Natural killer cell treated with Interleukin-12 subunit alpha and Interleukin-12 subunit beta and Interleukin-15 and Interleukin-18, amount 100 ng/mL, for 72 hours (primary cell): ENCODE results near the gene ISY1. TPM values are rescaled to one million over a fixed set of nuclear protein-coding genes. Genes with fewer than 3 reads are reported as not detected.
"Not testable (repeated sequence)": the region's sequence is repeated elsewhere in the genome, so short reads cannot be mapped to it uniquely, and the experiment has no call there.

ENCODE experiments used
- ATAC-seq, 2 donors: fragments of 150-1000 bp; cut with Tn5 transposase in 1 of 2; sonication (Bioruptor Pico), chemical (Tn5 transposase) in 1 of 2; 2 replicates each; pipeline ENCODE4 v1.10.0; 2021
- DNase-seq: peaks from one replicate; pipeline ENCODE4 v3.0.0; 2022; ENCODE audit warnings: low spot score
- H3K27ac Mint-ChIP-seq, 2 donors: 1 replicate in 1 of 2; 2 replicates in 1 of 2; pipeline ENCODE4 v1.8.0; 2022; ENCODE audit warnings: mixed read lengths in 2 of 2, mild to moderate bottlenecking in 1 of 2, moderate library complexity in 1 of 2
- H3K27me3 Mint-ChIP-seq, 2 donors: 1 replicate in 1 of 2; 2 replicates in 1 of 2; pipeline ENCODE4 v1.8.0; 2022; ENCODE audit warnings: mixed read lengths in 2 of 2
- H3K36me3 Mint-ChIP-seq: one replicate; pipeline ENCODE4 v1.8.0; 2022; ENCODE audit warnings: mixed read lengths
- H3K4me1 Mint-ChIP-seq, 2 donors: 1 replicate in 1 of 2; 2 replicates in 1 of 2; pipeline ENCODE4 v1.8.0; 2022; ENCODE audit warnings: low read depth in 2 of 2, mixed read lengths in 2 of 2, mild to moderate bottlenecking in 1 of 2
- H3K4me3 Mint-ChIP-seq: one replicate; pipeline ENCODE4 v1.8.0; 2022; ENCODE audit warnings: mixed read lengths
- H3K9me3 Mint-ChIP-seq: 2 replicates; pipeline ENCODE4 v1.8.0; 2022; ENCODE audit warnings: mixed read lengths
- total RNA-seq, 2 donors: library from RNA; stranded (reverse); gene quantifications; one replicate each; pipeline ENCODE4 v1.2.3, GENCODE V29; 2022

The ISY1 gene
- total RNA-seq, 2 donors from 2014 or later, result 54.7 to 59.7 TPM

DNA sequence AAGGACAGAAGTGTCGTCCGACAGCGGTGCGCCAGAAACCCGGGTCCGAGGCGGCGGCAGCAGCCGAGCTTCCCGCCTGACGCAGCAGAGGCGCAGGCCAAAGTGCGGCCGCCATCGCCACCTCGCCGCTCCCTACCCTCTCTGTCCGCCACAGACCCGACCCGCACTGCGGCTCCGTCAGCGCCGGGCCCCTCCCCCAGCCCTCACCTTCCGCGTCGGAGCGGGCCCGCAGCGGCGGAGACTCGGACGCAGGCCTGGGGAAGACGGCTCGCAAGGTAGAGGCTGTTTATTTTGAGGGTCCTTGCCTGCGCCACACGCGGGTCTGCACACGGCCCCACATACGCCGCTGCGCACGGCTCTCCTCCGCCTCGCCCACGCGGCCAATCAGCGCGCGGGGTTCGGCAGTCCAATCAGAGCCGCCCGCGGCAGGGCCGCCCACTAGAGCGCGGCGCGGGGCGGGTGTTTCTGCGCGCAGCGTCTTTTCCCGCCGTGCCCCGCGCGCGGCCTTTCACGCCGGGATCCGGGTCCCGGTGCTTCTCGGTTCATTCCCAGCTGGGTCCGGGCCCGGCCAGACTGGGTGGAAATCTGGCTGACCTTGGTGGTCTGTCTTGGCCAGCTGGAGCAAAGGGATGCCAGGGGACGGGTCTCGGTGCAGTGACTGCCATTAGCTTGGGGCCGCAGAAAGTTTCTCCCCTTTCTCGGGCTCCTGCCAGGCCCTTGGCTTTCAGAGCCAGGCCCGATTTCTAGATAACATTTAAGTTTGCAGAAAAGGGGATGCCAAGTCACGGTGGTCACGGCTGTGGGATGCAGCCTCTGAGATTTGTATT, 22.9 kb upstream of the ISY1 start, which contains the start of gene CNBP:
TSS of gene CNBP (minus strand) at position 328 of the 827 bp plus-strand sequence. CDS start 12,139 bp downstream, outside the sequence.
- Mint-ChIP-seq H3K9me3 (no peaks in the 10 kb centered on the region), H3K4me3 (peak within 1 kb of the TSS; percentile 90), H3K4me1 (peaks cover 26 to 27% of the 10 kb centered on the region in 2 donors), H3K27ac (peak within 1 kb of the TSS; percentile 87 to 97), H3K36me3 (peaks cover 24% of the 10 kb centered on the region), H3K27me3 (no peaks in the 10 kb centered on the region)
- peak; percentile 100 for ATAC-seq
- peak; percentile 96 for DNase-seq

DNA sequence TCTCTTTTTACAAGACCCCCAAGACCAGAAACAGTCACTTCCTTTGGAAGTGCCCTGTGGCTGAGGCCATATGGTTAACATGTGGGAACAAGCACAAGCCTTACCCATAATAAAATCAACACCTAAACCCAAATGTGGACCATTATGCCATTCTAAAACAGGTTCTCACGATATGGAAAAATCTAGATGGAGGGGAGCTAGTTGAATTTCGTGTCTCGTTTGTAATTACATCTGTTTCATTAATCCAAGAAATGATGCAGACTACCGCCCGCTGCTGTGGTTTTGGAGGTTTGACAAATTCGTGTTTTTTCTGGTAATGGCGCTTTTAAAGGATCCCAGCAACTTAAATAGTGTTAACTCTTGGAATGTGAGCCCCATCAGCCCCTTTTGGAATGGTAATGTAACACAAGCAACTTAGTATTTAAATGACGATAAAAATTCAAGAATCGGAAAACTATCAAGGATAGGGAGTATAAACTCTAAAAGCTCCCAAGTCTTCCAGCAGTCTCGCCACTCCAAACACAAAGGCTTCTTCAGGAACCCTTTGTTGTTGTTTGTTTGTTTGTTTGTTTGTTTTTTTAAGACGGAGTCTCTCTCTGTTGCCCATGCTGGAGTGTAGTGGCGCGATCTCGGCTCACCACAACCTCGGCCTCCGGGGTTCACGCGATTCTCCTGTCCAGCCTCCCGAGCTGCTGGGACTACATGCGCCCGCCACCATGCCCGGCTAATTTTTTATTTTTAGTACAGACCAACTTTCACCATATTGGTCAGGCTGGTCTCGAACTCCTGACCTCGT, 21.7 kb upstream of the ISY1 start:
- H3K27ac Mint-ChIP-seq, result peak overlapping the region; percentile 87 to 97
- peak overlapping the region; percentile 90 for H3K4me3 Mint-ChIP-seq
- H3K4me1 Mint-ChIP-seq, result peaks cover 29 to 33% of the 10 kb centered on the region in 2 donors
- no peaks in the 10 kb centered on the region for H3K9me3 Mint-ChIP-seq
- no peaks in the 10 kb centered on the region for H3K27me3 Mint-ChIP-seq
- peaks cover 26% of the 10 kb centered on the region for H3K36me3 Mint-ChIP-seq
- no peak for DNase-seq
- no peak for ATAC-seq

DNA sequence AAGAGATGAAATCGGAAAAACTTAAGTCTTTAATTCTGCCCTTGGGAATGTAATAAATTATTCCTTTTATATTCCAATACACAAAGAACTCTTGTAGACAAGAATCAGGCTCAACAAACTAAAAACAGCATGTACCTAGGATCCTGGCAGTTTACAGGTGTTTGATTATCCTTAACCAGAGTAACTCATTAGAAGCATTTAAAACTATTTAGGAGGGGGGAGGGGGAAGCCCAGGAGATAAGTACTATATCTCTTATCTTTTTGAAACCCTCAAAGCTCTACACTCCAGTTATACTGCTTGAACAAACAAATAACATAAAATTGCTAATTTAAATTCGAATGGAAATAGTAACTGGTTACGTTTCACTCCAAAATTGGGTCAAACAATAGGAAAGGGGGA, 21.0 kb upstream of the ISY1 start:
- Mint-ChIP-seq H3K4me1 (peaks cover 35 to 40% of the 10 kb centered on the region in 2 donors), H3K9me3 (no peaks in the 10 kb centered on the region), H3K27ac (peak overlapping the region; percentile 87 to 97), H3K36me3 (peaks cover 29% of the 10 kb centered on the region), H3K4me3 (peak overlapping the region; percentile 90), H3K27me3 (no peaks in the 10 kb centered on the region)
- DNase-seq, result no peak
- ATAC-seq, result no peak

DNA sequence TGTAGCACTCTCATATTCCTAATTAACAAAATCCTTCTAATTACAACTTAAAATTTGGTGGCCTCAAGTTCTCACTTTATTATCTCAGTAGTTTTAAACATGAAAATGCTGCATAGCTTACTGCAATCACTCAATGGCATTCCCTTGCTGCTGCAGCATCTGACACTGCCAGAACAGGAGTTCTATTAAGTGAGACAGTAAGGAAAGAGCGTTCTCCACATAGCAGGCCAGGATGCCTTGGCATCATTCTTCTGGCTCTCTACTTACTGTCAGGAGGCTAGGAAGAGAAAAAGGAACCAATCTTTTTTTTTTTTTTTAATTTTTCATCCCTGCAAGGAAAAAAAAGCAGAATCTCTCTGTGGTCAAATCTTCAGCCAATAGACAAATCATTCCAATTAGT, 19.6 kb upstream of the ISY1 start:
- peaks cover 46 to 53% of the 10 kb centered on the region in 2 donors for H3K4me1 Mint-ChIP-seq
- peak overlapping the region; percentile 87 to 97 for H3K27ac Mint-ChIP-seq
- DNase-seq (no peak), ATAC-seq (no peak)
- H3K9me3 Mint-ChIP-seq, result no peaks in the 10 kb centered on the region
- H3K36me3 Mint-ChIP-seq, result peaks cover 39% of the 10 kb centered on the region
- no peaks in the 10 kb centered on the region for H3K27me3 Mint-ChIP-seq
- H3K4me3 Mint-ChIP-seq, result peak overlapping the region; percentile 90

DNA sequence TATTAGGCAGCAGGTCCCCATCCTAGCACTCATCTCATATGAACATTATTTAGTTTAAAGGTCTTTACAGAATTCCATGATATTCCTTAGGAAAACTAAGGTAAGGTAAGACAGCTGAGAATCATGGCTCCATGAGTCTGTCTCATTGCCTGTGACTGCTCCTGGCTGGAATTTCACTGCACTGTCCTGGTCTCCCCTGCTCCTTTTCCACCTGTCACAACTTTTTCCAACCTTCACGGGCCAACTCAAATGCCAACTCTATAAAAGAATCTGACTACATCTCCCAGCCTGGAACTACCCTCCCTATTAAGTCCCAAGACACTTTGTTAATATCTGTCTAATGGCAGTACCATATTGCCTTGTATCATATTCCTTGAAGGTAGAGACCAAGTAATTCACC, 15.2 kb upstream of the ISY1 start:
- H3K4me1 Mint-ChIP-seq, result peaks cover 46 to 50% of the 10 kb centered on the region in 2 donors
- DNase-seq (no peak), ATAC-seq (no peak)
- H3K4me3 Mint-ChIP-seq, result peak overlapping the region; percentile 30
- H3K27me3 Mint-ChIP-seq, result no peaks in the 10 kb centered on the region
- H3K36me3 Mint-ChIP-seq, result peaks cover 30% of the 10 kb centered on the region
- H3K9me3 Mint-ChIP-seq, result no peaks in the 10 kb centered on the region
- peak overlapping the region in 1 of 2 donors; percentile 34 for H3K27ac Mint-ChIP-seq

DNA sequence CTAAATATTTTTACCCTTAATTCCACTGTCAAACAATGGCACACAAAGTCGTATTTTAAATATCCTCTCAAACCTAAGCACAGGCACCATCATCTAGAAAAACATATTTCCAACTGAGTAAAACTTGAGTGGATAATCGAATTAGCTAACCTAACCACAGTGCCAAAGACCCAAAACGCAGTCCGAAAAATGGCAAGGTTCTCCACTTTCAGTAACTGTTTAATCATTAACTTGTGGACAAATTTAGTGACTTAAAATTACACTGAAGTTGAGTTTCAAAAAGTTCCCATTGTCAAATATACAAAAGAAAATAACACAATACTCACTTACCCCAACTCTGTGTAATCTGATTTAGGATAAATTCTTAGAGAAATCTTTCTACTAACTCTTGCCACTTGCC, 12.9 kb upstream of the ISY1 start:
- Mint-ChIP-seq H3K27ac (peak overlapping the region; percentile 11 to 29), H3K4me1 (peaks cover 33 to 43% of the 10 kb centered on the region in 2 donors), H3K4me3 (no peak overlapping the region), H3K9me3 (no peaks in the 10 kb centered on the region), H3K27me3 (no peaks in the 10 kb centered on the region), H3K36me3 (peaks cover 36% of the 10 kb centered on the region)
- DNase-seq (no peak), ATAC-seq (no peak)

DNA sequence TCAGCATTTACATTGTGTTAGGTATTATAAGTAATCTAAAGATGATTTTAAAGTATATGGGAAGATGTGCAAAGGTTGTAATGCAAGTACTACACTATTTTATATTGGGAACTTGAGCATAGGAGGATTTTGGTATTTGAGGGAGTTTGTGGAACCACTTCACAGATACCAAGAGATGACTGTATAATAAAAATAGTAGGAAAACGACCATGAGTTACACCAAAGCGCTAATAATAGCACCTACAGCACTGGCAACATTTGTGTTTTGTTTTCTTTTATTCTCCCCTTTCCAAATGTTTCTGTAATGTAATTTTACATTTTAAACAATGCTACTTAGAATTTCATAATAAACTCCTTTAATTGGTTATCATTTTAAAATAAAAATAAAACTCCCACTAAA, 12.3 kb upstream of the ISY1 start:
- no peaks in the 10 kb centered on the region for H3K27me3 Mint-ChIP-seq
- no peak overlapping the region for H3K27ac Mint-ChIP-seq
- H3K9me3 Mint-ChIP-seq, result no peaks in the 10 kb centered on the region
- H3K4me1 Mint-ChIP-seq, result peaks cover 33 to 40% of the 10 kb centered on the region in 2 donors
- no peak overlapping the region for H3K4me3 Mint-ChIP-seq
- peaks cover 36% of the 10 kb centered on the region for H3K36me3 Mint-ChIP-seq
- ATAC-seq (no peak), DNase-seq (no peak)

DNA sequence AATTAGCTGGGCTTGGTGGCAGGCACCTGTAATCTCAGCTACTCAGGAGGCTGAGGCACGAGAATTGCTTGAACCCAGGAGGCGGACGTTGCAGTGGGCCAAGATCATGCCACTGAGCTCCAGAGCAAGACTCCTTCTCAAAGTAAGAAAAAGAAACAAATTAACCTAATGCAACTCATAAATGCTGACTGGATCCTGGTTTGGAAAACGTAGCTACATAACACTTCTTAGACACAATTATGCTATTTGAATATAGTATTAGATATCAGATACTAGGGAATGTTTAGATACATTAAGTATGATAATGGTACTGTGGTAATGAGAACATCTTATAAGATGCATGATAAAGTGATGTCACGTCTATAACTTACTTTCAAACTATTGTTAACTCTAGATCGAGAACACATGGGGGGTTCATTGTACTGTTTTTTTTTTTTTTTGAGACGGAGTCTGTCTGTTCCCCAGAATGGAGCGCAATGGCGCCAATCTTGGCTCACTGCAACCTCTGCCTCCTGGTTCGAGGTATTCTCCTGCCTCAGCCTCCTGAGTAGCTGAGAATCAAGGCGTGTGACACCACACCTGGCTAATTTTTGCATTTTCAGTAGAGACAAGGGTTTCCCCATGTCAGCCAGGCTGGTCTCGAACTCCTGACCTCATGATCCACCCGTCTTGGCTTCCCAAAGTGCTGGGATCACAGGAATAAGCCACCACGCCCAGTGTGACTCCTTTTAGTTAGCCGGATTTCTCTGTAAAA, 5.9 kb upstream of the ISY1 start:
- DNase-seq, result no peak
- no peak overlapping the region for H3K4me3 Mint-ChIP-seq
- H3K27ac Mint-ChIP-seq, result no peak overlapping the region
- no peak for ATAC-seq
- no peaks in the 10 kb centered on the region for H3K27me3 Mint-ChIP-seq
- peaks cover 18% of the 10 kb centered on the region in 2 donors for H3K4me1 Mint-ChIP-seq
- no peaks in the 10 kb centered on the region for H3K9me3 Mint-ChIP-seq
- peaks cover 27% of the 10 kb centered on the region for H3K36me3 Mint-ChIP-seq

DNA sequence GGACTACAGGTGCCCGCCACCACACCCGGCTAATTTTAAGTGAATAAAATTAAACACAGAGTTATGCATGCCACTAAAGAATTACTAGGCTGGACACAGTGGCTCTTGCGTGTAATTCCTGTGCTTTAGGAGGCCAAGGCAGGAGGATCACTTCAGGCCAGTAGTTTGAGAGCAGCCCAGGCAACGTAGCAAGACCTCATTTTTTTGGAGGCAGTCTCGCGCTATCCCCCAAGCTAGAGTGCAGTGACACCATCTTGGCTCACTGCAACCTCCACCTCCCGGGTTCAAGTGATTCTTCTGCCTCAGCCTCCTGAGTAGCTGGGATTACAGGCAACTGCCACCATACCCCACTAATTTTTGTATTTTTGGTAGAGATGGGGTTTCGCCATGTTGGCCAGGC, 4.7 kb upstream of the ISY1 start:
- ATAC-seq, H3K27ac Mint-ChIP-seq, H3K4me3 Mint-ChIP-seq, H3K27me3 Mint-ChIP-seq, DNase-seq, H3K9me3 Mint-ChIP-seq: not testable (repeated sequence)
- Mint-ChIP-seq H3K36me3 (peaks cover 20% of the 10 kb centered on the region), H3K4me1 (peaks cover 12 to 13% of the 10 kb centered on the region in 2 donors)

DNA sequence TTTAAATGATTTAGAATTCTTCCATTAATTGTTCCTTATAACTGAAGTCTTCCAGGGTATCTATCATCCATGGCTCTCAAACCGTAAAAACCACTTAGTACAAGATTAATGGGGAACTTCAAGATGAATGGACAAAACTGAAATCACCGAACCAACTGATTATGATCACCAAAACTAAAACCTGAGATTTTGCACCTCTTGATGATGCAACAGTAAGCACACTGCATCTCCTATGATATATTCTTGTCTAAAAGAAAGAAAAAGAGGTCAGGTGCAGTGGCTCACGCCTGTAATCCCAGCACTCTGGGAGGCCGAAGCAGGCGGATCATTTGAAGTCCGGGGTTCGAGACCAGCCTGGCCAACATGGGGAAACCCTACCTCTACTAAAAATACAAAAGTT, 3.6 kb upstream of the ISY1 start:
- peaks cover 10% of the 10 kb centered on the region for H3K36me3 Mint-ChIP-seq
- no peaks in the 10 kb centered on the region for H3K27me3 Mint-ChIP-seq
- no peak overlapping the region for H3K4me3 Mint-ChIP-seq
- ATAC-seq (no peak), DNase-seq (no peak)
- H3K9me3 Mint-ChIP-seq, result no peaks in the 10 kb centered on the region
- peaks cover 19 to 20% of the 10 kb centered on the region in 2 donors for H3K4me1 Mint-ChIP-seq
- H3K27ac Mint-ChIP-seq, result peak overlapping the region; percentile 17 to 48

DNA sequence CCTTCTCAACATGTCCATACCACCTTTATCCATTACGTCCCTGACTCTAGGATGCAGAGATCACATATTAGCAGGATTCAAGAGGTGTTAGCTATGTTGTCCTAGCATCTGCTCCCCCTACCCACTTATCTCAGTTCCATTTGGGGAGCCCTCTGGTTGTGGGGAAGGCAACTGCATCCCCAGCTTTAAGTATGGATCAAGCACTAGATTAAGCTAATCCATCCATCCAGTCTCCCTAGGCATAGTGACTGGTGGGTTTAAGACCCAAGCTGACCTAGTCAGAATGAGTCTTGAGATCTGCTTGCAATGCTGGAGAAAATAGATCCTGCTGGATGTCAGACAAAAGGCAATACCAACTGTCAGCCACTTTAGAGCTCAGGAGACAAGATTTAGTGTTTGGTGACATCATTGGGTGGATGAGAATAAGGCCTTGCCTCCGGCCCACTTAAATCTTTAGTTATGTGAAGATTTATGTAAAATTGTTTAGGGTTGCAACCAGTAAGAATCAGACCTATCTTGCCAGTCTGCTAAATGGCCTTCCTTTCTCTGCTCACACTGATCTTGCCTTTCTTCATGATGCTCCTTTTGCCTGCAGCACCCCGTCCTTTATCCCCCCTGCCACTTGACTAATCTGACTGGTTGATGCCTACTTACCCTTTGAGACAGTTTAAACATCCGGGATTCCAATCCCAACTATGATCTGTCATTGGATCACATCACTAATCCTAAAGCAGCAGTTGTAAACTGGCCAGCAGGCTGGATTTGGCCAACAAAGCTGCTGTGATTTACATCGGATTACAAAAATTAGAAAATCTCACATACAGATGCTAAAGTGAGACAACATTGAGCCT, 2.1 kb upstream of the ISY1 start:
- ATAC-seq, result no peak
- no peak for DNase-seq
- H3K27me3 Mint-ChIP-seq, result no peaks in the 10 kb centered on the region
- peak overlapping the region; percentile 96 to 98 for H3K27ac Mint-ChIP-seq
- H3K36me3 Mint-ChIP-seq, result peaks cover 9% of the 10 kb centered on the region
- H3K4me3 Mint-ChIP-seq, result peak overlapping the region; percentile 93
- peaks cover 27 to 28% of the 10 kb centered on the region in 2 donors for H3K4me1 Mint-ChIP-seq
- H3K9me3 Mint-ChIP-seq, result no peaks in the 10 kb centered on the region

DNA sequence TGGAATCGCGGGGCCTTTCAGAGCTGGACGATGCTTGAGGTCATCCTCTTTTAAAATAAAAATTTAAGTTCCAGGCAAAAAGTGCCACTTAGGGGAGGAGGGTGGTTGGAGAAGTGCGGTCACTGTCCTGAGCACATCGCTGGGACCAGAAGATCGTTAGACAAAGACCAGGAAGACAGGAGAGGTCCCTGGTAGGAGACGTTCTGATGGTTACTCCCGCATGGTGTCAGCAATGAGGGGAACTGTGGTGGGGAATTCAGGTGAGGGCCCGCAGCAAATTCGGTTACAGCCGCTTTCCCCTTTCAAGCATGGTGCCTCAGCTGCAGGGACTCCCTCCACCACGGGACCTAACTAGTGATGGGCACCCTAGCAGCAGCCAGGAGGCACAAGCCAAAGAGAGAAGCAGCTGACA, 1.0 kb upstream of the ISY1 start:
- H3K9me3 Mint-ChIP-seq, result no peaks in the 10 kb centered on the region
- H3K4me3 Mint-ChIP-seq, result peak overlapping the region; percentile 93

DNA sequence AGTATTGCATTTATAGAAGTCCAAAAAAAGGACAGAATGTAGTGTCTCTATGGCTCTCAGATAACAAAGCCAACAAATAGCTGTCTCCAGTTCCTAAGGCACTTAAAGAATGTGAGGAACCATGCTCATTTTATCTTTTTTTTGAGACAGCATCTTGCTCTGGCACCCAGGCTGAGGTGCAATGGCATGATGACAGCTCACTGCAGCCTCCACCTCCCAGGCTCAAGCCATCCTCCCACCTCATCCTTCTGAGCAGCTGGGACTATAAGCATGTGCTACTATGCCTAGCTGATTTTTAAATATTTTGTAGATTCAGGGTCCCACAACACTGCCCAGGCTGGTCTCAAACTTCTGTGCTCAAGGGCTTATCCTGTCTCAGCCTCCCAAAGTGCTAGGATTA, 16.1 kb downstream of the ISY1 start:
- ATAC-seq, result no peak

More for the DNA sequence above, 1.0 kb upstream of the ISY1 start:
- no peak for ATAC-seq
- Mint-ChIP-seq H3K27me3 (no peaks in the 10 kb centered on the region), H3K36me3 (peaks cover 8% of the 10 kb centered on the region), H3K4me1 (peaks cover 27 to 28% of the 10 kb centered on the region in 2 donors), H3K27ac (peak overlapping the region; percentile 96 to 98)
- no peak for DNase-seq

More for the DNA sequence above, 16.1 kb downstream of the ISY1 start:
- H3K27me3 Mint-ChIP-seq, result no peaks in the 10 kb centered on the region
- H3K9me3 Mint-ChIP-seq, result no peaks in the 10 kb centered on the region
- no peak overlapping the region for H3K4me3 Mint-ChIP-seq
- DNase-seq, result no peak
- H3K36me3 Mint-ChIP-seq, result peaks cover 4% of the 10 kb centered on the region
- no peaks in the 10 kb centered on the region for H3K4me1 Mint-ChIP-seq
- no peak overlapping the region for H3K27ac Mint-ChIP-seq
